K562 treated with DMSO at 1 percent for 12 hours (cell line): ENCODE measurements around the gene NIPSNAP2. TPM values are rescaled to one million over a fixed set of nuclear protein-coding genes. Genes with fewer than 3 reads are reported as not detected.

Experiments
- total RNA-seq: library from RNA; unstranded; fragments of 300-600 nt; gene quantifications from 2 replicates; pipeline ENCODE4 v1.2.3, GENCODE V29; 2022; ENCODE audit not compliant: insufficient read depth

NIPSNAP2 gene
- 26.0 and 57.8 TPM in 2 replicates for total RNA-seq

GRCh38 chr7:55964261-55965099 is at the start of gene NIPSNAP2:
Gene NIPSNAP2 (plus strand): TSS chr7:55964585. CDS start chr7:55964610, 25 bp downstream.

DNA sequence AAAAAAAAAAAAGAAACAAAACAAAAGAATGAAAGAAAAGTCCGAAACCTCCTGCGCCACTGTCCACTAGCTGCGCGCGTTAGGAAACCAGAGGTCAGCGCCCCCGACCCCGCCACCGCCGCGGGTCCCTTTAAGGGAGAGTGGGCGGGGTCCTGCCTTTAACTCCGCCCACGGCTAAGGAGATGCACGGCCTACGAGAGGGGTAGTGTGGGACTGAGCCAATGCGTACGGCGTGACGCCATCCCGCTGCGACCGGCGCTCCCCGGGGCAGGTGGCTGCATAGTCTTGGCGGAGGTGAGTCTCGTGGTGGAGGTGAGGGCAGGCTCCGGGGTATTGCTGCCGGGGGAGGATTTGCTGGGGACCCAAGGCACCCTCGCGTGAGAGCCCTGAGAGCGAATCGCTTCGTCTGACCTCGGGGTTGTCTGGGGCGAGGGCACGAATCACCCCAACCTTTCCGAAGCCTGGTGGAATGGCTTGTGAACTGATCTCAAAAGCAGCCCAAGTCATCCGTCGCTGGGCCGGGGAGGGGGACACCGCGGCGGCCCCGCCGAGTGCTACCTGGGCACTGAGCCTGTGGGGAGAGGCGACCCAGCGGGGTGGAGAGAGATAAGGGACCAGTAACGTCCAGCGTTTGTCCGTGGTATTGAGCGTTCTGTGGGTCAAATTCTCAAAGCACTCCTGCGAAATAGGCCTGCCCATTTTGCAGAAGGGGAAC is 12.6 kb upstream of the NIPSNAP2 start, which contains the start of gene MRPS17:
MRPS17 (plus strand) TSS at position 241 of the 715 bp plus-strand sequence. CDS start 1,319 bp downstream, outside the sequence.

Other genes with a start within 250 kb of the NIPSNAP2 start
- gene SEPTIN14, start 101.8 kb upstream of the NIPSNAP2 start, total RNA-seq = 0.34 TPM in 1 of 2 replicates, not detected in the other
- gene ZNF713, start 77.1 kb upstream of the NIPSNAP2 start, total RNA-seq = 0.27 and 1.6 TPM in 2 replicates
- 9.5 and 9.7 TPM in 2 replicates for gene MRPS17, start 12.7 kb upstream of the NIPSNAP2 start, total RNA-seq
- 20.4 and 41.4 TPM in 2 replicates for gene PSPH, start 86.9 kb downstream of the NIPSNAP2 start, total RNA-seq
- 129 and 159 TPM in 2 replicates for gene CCT6A, start 87.2 kb downstream of the NIPSNAP2 start, total RNA-seq
- 49.0 and 69.1 TPM in 2 replicates for gene SUMF2, start 99.7 kb downstream of the NIPSNAP2 start, total RNA-seq
- 4.8 TPM in 1 of 2 replicates, not detected in the other for gene PHKG1, start 128.4 kb downstream of the NIPSNAP2 start, total RNA-seq
- 831 and 1,113 TPM in 2 replicates for gene CHCHD2, start 141.9 kb downstream of the NIPSNAP2 start, total RNA-seq
- not detected in 2 replicates for gene NUPR2, start 151.8 kb downstream of the NIPSNAP2 start, total RNA-seq